Erythroblast (primary cell): ENCODE data around the gene ACAP3.

Source experiments
- DNase-seq, 2 experiments: peaks; one replicate each; lab custom pipeline; 2025; lab: John Stamatoyannopoulos, UW
- GATA1 ChIP-seq: IDR thresholded peaks from 2 replicates; pipeline ENCODE4 v1.6.1; 2011; ENCODE audit warnings: low read depth, mild to moderate bottlenecking, control low read depth, low read length, moderate library complexity
- POLR2A ChIP-seq: IDR thresholded peaks from 2 replicates; pipeline ENCODE4 v1.6.1; 2011; ENCODE audit warnings: mild to moderate bottlenecking, low read length

Gene ACAP3

DNA sequence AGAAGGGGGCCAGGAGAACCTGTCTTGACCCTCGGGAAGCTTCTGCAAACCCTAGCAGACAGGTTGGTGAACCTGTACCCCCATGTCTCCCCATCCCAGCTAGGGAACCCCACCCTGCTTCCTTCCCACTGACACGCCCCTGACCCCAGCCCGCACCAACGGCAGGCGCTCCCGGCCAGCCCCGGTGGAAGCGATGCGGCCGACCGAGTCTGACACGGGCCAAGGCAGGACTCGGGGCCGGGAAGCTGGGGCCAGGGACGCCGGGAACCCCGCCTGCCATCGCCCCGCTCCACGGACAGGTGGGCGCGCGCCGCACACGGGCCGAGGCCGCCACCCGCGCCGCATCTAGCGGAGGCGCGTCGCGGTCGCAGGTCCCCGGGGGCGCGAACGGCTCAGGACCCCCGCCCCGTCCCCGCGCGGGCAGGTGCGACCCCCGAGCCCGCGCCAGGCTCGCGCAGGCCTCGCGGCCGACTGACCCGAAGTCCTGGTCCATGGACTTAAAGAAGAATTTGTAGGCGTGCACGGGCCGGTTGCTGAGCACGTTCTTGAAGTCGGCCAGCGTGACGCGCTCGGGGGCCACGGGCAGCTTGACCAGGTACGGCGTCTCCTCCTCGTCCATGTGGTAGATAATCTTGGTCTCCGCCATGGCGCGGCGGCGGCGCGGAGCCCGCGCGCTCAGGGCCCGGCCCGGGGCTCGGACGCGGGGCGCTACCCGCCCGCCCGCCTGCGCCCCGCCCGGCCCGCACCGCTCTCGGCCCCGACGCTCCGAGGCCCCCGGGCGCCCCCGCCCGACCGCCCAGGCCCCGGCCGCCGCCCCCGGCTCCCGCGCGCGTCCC is 40.9 kb upstream of the ACAP3 start:
- no peak for TF ChIP-seq POLR2A
- peak; percentile 68 to 83 for DNase-seq

DNA sequence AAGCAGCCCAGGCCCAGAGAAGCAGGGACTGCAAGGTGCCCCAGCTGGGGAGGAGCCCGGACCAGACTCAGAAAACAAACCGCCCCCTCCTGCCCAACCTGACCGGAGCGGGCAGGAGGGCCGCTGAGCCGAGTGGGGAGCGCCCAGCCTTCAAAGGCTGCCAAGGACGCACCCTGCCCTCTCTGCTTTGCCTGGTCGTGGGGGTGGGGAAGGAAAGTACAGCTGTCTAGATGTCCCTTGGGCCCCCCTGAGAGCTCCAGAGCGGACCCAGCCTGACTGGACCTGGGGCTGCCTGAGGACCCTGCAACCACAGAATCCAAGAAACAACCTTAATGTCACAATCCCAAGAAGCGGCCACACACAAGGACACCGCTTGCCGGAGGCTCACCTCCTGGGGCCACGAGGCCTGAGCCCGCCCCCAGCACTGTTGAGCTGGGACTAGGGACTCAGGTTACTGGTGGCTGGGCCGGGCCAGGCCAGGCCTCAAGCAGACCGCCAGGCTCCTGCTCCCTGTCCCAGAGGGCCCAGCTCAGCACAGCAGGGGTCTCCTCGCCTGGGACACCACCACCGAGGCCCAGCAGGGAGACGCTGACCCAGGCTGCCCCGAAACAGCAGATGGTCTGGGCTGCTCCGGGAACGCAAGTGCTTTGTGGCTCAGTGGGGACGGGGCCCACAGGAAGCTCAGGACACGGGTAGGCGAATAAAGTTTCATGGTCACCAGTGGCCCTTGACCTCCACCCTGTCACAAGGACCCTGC is 40.1 kb upstream of the ACAP3 start:
- DNase-seq = no peak

DNA sequence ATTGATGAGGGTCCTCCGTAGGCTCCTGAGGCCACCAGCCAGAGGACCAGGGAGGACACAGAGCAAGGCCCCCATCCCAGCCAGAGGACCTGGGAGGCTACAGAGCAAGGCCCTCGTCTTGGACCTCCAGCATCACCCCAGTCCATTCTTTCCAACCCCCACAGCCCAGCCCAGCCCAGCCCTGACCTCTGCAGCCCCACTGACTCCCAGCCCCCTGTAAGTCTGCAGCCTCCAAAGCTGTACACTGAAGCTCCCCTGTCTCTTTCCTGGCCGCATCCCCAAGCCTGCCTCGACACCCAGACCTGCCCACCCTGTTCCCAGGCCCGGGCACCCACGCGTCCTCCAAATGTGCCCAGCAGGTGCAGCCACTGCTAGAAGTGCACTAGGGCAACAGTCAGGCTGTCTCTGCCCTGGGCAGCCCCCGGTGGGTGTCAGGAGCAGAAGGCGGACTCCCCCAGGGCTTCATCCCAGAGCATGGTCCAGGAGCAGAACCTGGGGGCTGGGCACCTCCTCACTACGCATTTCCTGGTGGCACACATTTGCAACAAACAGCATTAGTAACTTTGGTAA is 39.4 kb upstream of the ACAP3 start:
- no peak for DNase-seq
- TF ChIP-seq GATA1 (no peak), POLR2A (no peak)

More for the DNA sequence above, 40.1 kb upstream of the ACAP3 start:
- TF ChIP-seq GATA1 (no peak), POLR2A (no peak)

DNA sequence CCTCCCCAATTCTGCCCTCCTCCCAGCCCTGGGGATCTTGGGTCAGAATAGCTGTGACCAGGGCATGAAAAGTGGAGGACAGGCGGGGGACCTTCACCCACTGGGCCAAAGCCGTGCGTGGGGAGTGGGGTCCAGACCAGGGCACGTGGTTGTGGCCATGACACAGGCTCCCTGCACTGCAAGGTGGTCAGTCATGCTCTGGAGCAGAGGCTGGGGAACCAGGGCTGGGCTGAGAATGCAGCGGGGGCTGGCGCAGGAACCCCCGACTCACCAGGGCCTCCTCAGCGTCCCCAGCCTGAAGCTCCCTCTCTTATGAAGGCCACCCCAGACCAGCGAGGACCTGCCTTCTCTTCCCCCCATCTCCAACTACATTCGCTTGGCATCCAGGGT is 38.8 kb upstream of the ACAP3 start:
- DNase-seq = no peak
- TF ChIP-seq POLR2A (no peak), GATA1 (no peak)

DNA sequence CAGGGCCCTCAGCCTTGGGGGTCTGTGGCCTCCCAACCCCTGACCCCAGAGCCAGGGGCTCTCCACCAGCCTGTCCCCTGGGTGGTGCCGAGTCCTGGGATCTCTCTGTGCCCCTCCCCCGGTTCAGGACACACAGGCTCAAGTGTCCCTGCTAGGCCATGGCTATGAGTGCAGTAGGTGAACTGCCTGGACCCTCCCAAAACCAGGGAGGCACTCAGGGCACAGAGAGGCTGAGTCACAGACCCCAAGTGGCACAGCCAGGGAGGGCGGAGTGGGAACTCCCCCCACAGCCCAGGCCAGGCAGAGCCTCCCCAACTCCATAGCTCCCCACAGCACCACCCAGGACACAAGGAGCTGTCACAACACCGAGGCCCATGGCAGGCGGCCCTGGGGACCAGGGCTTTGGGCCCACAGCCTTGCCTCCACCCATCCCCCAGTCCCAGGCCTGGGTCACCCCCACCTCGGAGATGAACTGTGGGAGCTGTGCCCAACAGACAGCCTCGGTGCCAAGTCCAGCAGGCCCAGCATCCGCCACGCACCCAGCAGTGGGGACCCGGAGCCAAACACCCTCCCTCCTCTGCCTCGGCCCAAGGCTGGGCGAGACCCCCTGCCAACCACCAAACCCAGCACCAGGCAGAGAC is 38.2 kb upstream of the ACAP3 start:
- DNase-seq = no peak
- TF ChIP-seq GATA1 (no peak), POLR2A (no peak)

DNA sequence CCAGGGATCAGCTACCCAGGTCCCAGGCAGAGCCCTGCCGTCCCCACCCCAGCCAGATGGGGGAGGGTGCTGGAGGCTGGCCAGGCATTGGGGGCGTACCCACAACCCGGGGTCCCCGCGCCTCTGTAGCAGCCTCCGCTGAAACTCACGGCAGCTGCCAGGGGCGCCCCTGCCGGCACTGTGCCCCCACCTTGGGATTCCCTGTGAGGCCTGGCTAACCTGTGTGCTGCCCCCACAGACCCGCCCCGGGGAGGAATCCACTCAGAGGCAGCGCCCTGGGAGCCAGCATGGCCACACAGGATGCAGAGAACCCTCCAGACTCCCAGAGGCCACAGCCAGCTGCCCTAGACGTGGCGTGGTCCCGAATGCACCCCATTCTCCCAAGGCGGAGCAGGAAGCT is 37.7 kb upstream of the ACAP3 start:
- TF ChIP-seq POLR2A (no peak), GATA1 (no peak)
- no peak for DNase-seq

DNA sequence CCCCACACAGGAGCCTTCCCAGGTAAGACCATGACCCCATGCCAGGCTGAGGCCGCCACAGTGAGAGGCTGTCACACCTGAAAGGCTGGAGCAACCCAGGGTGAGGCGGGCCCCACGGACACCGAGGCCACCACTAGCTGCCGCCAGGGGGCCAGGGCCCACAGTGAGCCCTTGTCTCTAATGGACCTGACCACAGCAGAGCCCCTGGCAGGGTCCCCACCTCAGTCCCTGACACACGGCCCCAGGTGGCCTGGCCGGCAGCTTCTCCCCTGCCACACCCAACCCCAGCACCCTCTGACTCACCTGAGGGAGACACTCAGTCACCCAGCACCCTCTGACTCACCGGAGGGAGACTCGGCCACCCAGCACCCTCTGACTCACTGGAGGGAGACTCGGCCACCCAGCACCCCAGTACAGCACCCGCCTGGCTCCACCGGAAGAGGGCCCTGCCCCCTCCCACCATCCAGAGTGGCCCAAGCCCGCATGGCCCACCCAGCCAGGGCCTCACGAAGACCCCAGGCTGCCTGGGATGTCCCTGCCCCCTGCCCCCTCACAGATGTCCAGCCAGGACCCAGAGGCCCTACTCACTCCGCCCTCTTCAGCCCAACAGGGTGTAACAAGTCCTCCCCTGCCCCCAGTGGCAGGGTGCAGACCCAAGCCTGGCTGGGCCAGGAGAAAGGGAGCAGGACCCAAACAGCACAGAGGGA is 37.1 kb upstream of the ACAP3 start:
- TF ChIP-seq GATA1 = no peak
- DNase-seq = peak; percentile 27 to 62

DNA sequence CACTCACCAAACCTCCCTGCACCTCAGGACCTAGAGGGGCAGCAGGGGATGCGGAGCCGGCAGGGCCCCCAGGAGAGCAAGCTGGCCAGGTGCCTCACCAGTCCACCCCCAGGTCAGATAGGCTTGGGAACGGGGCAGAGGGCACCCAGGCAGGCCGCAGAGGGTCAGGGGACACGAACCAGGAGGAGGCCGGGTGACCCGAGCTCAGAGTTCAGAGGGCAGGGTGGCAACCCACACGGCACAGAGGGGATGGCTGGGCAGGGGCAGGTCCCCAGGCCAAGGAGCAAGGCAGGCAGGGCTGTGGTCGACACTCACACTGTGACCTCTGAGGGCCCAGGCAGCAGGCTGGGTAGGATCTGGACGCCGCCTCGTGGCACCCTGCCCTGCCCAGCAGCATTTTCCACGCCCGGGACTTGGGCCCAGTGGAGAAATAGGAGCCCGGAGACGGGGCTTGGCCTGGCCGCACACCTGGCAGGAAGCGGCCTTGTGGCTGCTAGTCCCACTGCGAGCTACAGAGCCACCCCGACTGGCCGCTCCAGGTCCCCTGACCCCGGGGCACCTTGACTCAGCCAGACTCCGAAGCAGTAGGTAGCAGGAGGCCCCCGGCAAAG is 36.2 kb upstream of the ACAP3 start:
- no peak for DNase-seq
- TF ChIP-seq POLR2A (no peak), GATA1 (no peak)

DNA sequence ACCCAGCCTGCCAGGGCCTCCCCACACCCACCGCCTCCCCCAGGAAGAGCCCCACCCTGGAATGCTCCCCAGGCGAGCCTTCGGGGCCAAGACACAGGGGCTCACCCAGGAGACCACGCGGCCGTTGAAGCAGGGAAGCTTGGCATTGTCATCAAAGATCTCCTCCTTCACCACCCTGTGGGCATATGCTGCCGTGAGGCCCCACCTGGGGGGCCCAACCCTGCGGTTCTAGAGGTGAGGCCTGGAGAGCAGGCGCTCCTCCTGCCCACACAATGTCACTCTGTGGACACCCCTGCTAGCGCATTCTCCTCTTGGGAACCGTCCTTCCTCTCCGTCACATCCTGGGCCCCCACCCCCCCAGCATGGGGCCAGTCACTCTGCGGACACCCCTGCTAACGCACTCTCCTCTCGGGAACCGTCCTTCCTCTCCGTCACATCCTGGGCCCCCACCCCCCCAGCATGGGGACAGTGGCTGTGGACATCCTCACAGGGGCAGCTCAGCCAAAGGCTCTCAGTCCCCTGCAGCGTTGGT is 34.9 kb upstream of the ACAP3 start:
- TF ChIP-seq GATA1 (no peak), POLR2A (no peak)
- DNase-seq = no peak

DNA sequence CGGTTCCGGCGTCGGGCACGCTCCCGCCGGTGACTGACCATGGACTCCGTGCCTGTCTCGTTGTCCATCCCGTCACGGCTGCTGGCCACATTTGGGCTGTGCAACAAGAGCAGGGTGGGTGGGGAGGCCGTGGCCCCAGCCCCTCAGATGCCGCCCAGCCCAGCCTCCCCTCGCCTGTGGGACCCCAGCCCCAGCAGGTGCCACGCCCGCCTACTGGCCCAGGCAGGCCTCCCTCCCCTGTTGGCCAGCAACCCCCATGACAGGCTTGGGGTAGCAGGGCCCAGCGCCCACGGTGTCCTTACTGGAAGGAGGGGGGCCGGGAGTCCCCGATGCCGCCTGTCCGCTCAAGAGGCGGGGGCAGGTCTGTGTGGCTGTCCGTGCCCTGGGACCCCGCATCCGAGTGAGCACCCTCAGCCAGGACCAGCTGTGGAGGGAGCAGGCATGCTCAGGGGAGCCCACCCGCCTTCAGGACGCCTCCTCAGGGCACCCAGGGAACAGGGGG is 34.4 kb upstream of the ACAP3 start:
- DNase-seq = no peak
- no peak for TF ChIP-seq POLR2A

DNA sequence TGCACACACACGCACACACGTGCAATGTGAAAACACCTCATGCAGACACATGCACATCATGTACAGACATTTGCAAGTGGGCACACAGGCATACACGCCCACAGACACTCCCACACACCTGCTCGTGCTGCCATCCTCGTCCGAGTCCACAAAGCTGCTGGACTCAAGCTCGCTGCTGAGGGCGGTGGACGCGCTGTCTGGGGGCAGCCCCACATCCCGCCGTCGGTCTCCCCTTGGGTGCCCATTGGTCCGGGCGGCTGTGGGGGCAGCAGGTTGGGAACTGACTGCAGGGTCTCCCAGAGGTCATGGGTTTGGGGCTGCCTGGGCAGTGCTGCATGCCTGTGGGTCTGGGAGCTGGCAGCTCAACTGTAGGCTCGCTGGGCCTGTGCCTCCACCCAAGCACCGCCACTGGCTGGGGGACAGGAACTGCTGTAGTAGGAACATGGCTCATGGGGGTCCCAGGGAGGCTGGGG is 33.9 kb upstream of the ACAP3 start:
- TF ChIP-seq GATA1 (no peak), POLR2A (no peak)
- DNase-seq = no peak

DNA sequence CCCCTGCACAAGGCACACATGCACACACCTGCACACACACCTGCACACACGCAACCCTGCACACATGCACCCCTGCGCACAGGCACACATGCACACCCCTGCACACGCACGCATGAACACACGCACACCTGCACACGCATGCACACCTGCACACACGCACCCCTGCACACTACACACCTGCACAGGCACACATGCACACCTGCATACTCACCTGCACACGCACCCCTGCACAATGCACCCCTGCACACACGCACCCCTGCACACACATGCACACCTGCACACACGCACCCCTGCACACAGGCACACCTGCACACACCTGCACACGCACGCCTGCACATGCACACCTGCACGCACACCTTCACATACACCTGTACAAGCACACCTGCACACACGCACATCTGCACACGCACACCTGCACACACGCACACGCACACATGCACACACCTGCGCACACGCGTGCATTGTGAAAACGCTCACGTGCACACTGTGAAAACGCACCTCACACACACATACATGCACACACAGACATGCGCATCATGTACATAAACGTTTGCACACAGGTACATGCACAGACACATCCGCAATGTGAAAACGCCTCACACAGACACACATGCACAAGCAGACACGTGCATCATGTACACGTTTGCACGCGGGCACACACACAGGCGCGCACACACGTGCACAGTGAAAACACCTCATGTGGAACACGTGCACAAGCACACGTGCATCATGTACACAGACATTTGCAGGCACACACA is 33.2 kb upstream of the ACAP3 start:
- no peak for DNase-seq
- TF ChIP-seq GATA1 (no peak), POLR2A (no peak)

DNA sequence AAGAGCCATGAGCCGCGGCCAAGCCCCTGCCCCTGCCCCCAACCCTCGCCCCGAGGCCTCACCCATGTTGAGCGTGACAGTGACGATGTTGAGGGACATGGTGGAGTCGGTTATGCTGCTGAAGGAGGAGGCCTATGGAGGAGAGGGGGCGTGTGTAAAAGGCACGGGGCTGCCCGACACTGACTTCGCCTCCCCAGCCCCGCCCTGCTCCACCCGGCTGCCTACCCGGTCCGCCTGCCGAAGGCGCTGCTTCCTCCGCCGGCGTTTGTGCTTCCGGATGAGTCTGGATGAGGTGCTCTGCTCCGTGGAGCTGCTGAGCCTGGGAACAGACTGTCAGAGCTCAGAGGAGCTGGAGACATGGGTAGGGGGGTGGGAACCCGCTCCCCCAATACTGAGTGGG is 32.5 kb upstream of the ACAP3 start:
- TF ChIP-seq POLR2A (no peak), GATA1 (no peak)
- no peak for DNase-seq
